ENCODE measurements around the gene CAV1. TPM values are rescaled to one million over a fixed set of nuclear protein-coding genes. Genes with fewer than 3 reads are reported as not detected.
A peak's percentile ranks its signal among the peaks of the same experiment; 100 is the strongest.

CAV1 gene
- total RNA-seq, 3 donors from 2014 or later (not counting 1 experiment from before 2014, with no cell fraction given) = not detected

DNA sequence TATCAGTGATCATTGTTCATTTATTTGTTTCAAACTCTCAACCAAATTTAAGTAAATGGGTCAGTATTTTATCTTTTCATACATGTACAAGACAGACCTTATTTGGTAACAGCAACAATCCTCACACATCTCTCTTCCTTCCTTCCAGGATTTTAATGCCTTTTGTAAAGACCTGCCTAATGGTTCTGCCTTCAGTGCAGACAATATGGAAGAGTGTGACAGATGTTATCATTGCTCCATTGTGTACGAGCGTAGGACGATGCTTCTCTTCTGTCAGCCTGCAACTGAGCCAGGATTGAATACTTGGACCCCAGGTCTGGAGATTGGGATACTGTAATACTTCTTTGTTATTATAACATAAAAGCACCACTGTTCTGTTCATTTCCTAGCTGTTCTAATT lies 19.0 kb upstream of the CAV1 start:
- TF ChIP-seq, protein P1, sequence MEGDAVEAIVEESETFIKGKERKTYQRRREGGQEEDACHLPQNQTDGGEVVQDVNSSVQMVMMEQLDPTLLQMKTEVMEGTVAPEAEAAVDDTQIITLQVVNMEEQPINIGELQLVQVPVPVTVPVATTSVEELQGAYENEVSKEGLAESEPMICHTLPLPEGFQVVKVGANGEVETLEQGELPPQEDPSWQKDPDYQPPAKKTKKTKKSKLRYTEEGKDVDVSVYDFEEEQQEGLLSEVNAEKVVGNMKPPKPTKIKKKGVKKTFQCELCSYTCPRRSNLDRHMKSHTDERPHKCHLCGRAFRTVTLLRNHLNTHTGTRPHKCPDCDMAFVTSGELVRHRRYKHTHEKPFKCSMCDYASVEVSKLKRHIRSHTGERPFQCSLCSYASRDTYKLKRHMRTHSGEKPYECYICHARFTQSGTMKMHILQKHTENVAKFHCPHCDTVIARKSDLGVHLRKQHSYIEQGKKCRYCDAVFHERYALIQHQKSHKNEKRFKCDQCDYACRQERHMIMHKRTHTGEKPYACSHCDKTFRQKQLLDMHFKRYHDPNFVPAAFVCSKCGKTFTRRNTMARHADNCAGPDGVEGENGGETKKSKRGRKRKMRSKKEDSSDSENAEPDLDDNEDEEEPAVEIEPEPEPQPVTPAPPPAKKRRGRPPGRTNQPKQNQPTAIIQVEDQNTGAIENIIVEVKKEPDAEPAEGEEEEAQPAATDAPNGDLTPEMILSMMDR (IDR thresholded peaks at IDR 0.05) = no peak
- Histone ChIP-seq H3K36me3 (ENCODE audit: control insufficient read depth, insufficient read depth, low read length) (no peaks in the 10 kb centered on the region), H3K4me1 (ENCODE audit: control insufficient read depth, insufficient read depth, low read length) (peaks cover under 1% of the 10 kb centered on the region), H3K9me3 (ENCODE audit: control insufficient read depth, insufficient read depth, low read length) (no peaks in the 10 kb centered on the region), H3K27ac (ENCODE audit: low read length) (no peak overlapping the region), H3K27me3 (ENCODE audit: control insufficient read depth, insufficient read depth, low read length) (peaks cover 18% of the 10 kb centered on the region), H3K4me3 (ENCODE audit: low read length) (no peak overlapping the region)
- Mint-ChIP-seq H3K9me3 (no peaks in the 10 kb centered on the region), H3K27me3 (ENCODE audit: low read depth in 2 of 2) (peaks cover 27 to 44% of the 10 kb centered on the region in 2 donors), H3K4me1 (peaks cover 1 to 3% of the 10 kb centered on the region in 2 donors), H3K36me3 (no peaks in the 10 kb centered on the region), H3K27ac (no peak overlapping the region), H3K4me3 (no peak overlapping the region)
- ATAC-seq (no peak), DNase-seq (no peak)
- intact Hi-C loops (cut with micrococcal nuclease) = no loop called here
- WGBS (ENCODE audit: insufficient coverage) = 100% methylated on average over 3 of the region's 3 CpGs

- Mint-ChIP-seq H3K4me3 (no peak overlapping the region), H3K27ac (no peak overlapping the region), H3K36me3 (no peaks in the 10 kb centered on the region), H3K27me3 (ENCODE audit: low read depth in 2 of 2) (peaks cover 19 to 23% of the 10 kb centered on the region in 2 donors), H3K9me3 (no peaks in the 10 kb centered on the region), H3K4me1 (peaks cover 16 to 18% of the 10 kb centered on the region in 2 donors)
- H3K4me3 ChIP-seq (ENCODE audit: low read length) = no peak overlapping the region
- intact Hi-C loops (cut with micrococcal nuclease) = no loop called here
- TF ChIP-seq, protein P1 (IDR thresholded peaks at IDR 0.05) = no peak
- ATAC-seq = no peak
- no peak for DNase-seq
- H3K27ac ChIP-seq (ENCODE audit: low read length) = no peak overlapping the region
- no peaks in the 10 kb centered on the region for H3K36me3 ChIP-seq (ENCODE audit: control insufficient read depth, insufficient read depth, low read length)
- H3K9me3 ChIP-seq (ENCODE audit: control insufficient read depth, insufficient read depth, low read length) = no peaks in the 10 kb centered on the region
- H3K4me1 ChIP-seq (ENCODE audit: control insufficient read depth, insufficient read depth, low read length) = peaks cover 9% of the 10 kb centered on the region
- no peaks in the 10 kb centered on the region for H3K27me3 ChIP-seq (ENCODE audit: control insufficient read depth, insufficient read depth, low read length)
- WGBS (ENCODE audit: insufficient coverage) = 91% methylated on average over 7 of the region's 7 CpGs
Observed at GRCh38 chr7:116509982-116510579, 14.8 kb upstream of the CAV1 start.

DNA sequence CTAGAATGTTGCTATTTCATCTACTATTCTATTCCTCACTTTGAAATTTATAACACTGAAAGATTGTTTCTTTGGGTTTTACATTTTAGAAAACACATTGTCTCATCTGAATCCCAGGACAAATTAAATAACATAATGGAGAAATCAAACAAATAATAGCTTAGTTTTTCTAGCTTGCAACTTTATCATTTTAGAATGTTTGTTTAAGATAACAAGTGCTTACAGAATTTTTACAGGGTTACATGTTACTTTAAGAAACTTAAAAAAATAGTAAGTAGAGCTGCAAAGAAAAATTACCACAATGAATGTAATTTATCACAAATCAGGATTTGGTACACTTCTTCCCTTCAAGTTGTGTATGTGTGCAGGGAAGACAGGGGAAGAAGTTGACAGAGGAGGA lies 14.0 kb upstream of the CAV1 start:
- peaks cover 9% of the 10 kb centered on the region for H3K4me1 ChIP-seq (ENCODE audit: control insufficient read depth, insufficient read depth, low read length)
- H3K27me3 Mint-ChIP-seq (ENCODE audit: low read depth in 2 of 2) = peaks cover 19 to 20% of the 10 kb centered on the region in 2 donors
- no peaks in the 10 kb centered on the region for H3K9me3 Mint-ChIP-seq
- H3K27ac ChIP-seq (ENCODE audit: low read length) = no peak overlapping the region
- ATAC-seq (no peak), DNase-seq (no peak)
- H3K4me1 Mint-ChIP-seq = peaks cover 16 to 18% of the 10 kb centered on the region in 2 donors
- no peaks in the 10 kb centered on the region for H3K9me3 ChIP-seq (ENCODE audit: control insufficient read depth, insufficient read depth, low read length)
- H3K4me3 ChIP-seq (ENCODE audit: low read length) = no peak overlapping the region
- H3K27ac Mint-ChIP-seq = peak overlapping the region in 1 of 2 donors; percentile 34
- H3K4me3 Mint-ChIP-seq = peak overlapping the region; percentile 85
- intact Hi-C loops (cut with micrococcal nuclease) = no loop called here
- H3K27me3 ChIP-seq (ENCODE audit: control insufficient read depth, insufficient read depth, low read length) = no peaks in the 10 kb centered on the region
- TF ChIP-seq, protein P1 (IDR thresholded peaks at IDR 0.05) = no peak
- no peaks in the 10 kb centered on the region for H3K36me3 Mint-ChIP-seq
- H3K36me3 ChIP-seq (ENCODE audit: control insufficient read depth, insufficient read depth, low read length) = no peaks in the 10 kb centered on the region

All from natural killer cell (primary cell).